T-helper 2 cell (primary cell): ENCODE measurements around the gene TNFAIP1.
"Not testable (repeated sequence)": the region's sequence is repeated elsewhere in the genome, so short reads cannot be mapped to it uniquely, and the experiment has no call there.

ENCODE experiments used
- DNase-seq, 5 experiments: peaks; one replicate each; pipeline versions ENCODE4 v3.0.0 to v3.0.0-alpha.2; 2012 to 2022
- total RNA-seq, 2 donors: gene quantifications; one replicate each; lab custom pipeline; 2026; lab: John Stamatoyannopoulos, UW

Gene TNFAIP1
- 18.1 to 19.5 reads per million in 2 donors for total RNA-seq

- peak; percentile 87 to 100 (median 97) for DNase-seq
These were observed at the start of gene TNFAIP1, which contains the start of gene IFT20 for GRCh38 chr17:28335201-28335958. TNFAIP1 (plus strand) TSS chr17:28335761; CDS start chr17:28339522, 3,761 bp downstream. IFT20 (minus strand) TSS chr17:28335472; CDS start chr17:28331985, 3,487 bp downstream.

- DNase-seq = no peak
These were observed 49.6 kb upstream of the TNFAIP1 start for GRCh38 chr17:28285965-28286364.

- no peak for DNase-seq
These were observed 44.9 kb upstream of the TNFAIP1 start for GRCh38 chr17:28290703-28291102.

GRCh38 chr17:28291780-28292330, 43.7 kb upstream of the TNFAIP1 start:
- no peak for DNase-seq

- not testable (repeated sequence) for DNase-seq
These were observed 42.7 kb upstream of the TNFAIP1 start for GRCh38 chr17:28292878-28293277.

GRCh38 chr17:28293994-28294393, 41.6 kb upstream of the TNFAIP1 start:
- DNase-seq = no peak

- no peak for DNase-seq
These were observed 39.6 kb upstream of the TNFAIP1 start for GRCh38 chr17:28295677-28296578.

GRCh38 chr17:28298449-28298848, 37.1 kb upstream of the TNFAIP1 start:
- no peak for DNase-seq

- no peak for DNase-seq
These were observed 28.6 kb upstream of the TNFAIP1 start for GRCh38 chr17:28306954-28307401.

GRCh38 chr17:28313841-28314240, 21.7 kb upstream of the TNFAIP1 start:
- no peak for DNase-seq

GRCh38 chr17:28315846-28316705, 19.5 kb upstream of the TNFAIP1 start:
- no peak for DNase-seq

GRCh38 chr17:28317099-28317965, 18.2 kb upstream of the TNFAIP1 start:
- no peak for DNase-seq

GRCh38 chr17:28317966-28318758, 17.4 kb upstream of the TNFAIP1 start:
- no peak for DNase-seq

- peak; percentile 87 to 98 (median 93) for DNase-seq
These were observed 16.6 kb upstream of the TNFAIP1 start, which contains the start of gene TMEM97 for GRCh38 chr17:28318759-28319597. TMEM97 (plus strand) TSS chr17:28319200; CDS start chr17:28319240, 40 bp downstream.

- no peak for DNase-seq
These were observed 16.0 kb upstream of the TNFAIP1 start for GRCh38 chr17:28319598-28319935.

GRCh38 chr17:28320215-28321061, 15.1 kb upstream of the TNFAIP1 start:
- no peak for DNase-seq

GRCh38 chr17:28324267-28324745, 11.3 kb upstream of the TNFAIP1 start:
- DNase-seq = no peak

GRCh38 chr17:28324781-28325180, 10.8 kb upstream of the TNFAIP1 start:
- no peak for DNase-seq
